IPS-15b (cell line): ENCODE data around the gene TRAF3.
"Not testable (repeated sequence)": the region's sequence is repeated elsewhere in the genome, so short reads cannot be mapped to it uniquely, and the experiment has no call there.

Experiments used
- H3K27me3 ChIP-seq: one replicate; pipeline ENCODE4 v1.6.1; 2013; ENCODE audit warnings: low read length; ENCODE audit not compliant: control insufficient read depth, insufficient read depth
- H3K36me3 ChIP-seq: one replicate; pipeline ENCODE4 v1.6.1; 2013; ENCODE audit warnings: low read length; ENCODE audit not compliant: control insufficient read depth, insufficient read depth
- H3K4me1 ChIP-seq: one replicate; pipeline ENCODE4 v1.6.1; 2013; ENCODE audit warnings: mild to moderate bottlenecking, low read length; ENCODE audit not compliant: control insufficient read depth, insufficient read depth
- H3K4me3 ChIP-seq: one replicate; pipeline ENCODE4 v1.5.1; 2013; ENCODE audit warnings: low read depth, low read length
- H3K9ac ChIP-seq: one replicate; pipeline ENCODE4 v1.6.1; 2013; ENCODE audit warnings: low read depth, mild to moderate bottlenecking, low read length
- H3K9me3 ChIP-seq: one replicate; pipeline ENCODE4 v1.6.1; 2013; ENCODE audit warnings: mild to moderate bottlenecking, low read length; ENCODE audit not compliant: control insufficient read depth, insufficient read depth

TRAF3 gene

DNA sequence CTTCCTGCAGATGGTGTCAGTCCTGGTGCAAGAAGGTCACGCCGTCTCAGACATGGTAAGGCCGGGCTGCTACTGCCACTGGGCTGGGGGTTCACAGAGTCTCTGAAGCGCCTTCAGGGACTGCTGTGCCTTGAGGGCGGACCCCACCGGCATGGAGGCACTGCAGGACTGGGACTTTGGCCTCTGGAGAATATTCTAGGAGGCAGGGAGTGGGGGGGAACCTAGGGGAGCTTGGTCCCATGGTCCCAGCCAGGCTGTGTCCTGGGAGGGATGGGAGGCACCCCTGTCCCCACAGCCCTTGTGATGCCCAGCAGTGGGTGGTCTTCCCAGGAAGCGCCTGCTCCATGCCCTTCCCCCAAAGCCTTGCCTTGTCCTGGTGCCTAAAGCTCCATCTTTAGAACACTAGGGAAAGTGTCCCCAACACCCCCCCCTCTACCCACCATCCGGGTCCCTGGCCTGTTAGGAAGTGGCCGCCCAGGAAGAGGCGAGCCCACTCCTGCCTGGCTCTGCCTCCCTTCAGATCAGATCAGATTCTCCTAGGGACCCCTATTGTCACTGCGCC is 146.8 kb downstream of the TRAF3 start:
- H3K4me1 ChIP-seq, result peaks cover 9% of the 10 kb centered on the region
- H3K4me3 ChIP-seq, result peak overlapping the region; percentile 49
- H3K9ac ChIP-seq, result no peak overlapping the region
- peaks cover 66% of the 10 kb centered on the region for H3K27me3 ChIP-seq
- H3K9me3 ChIP-seq, result no peaks in the 10 kb centered on the region
- no peaks in the 10 kb centered on the region for H3K36me3 ChIP-seq

DNA sequence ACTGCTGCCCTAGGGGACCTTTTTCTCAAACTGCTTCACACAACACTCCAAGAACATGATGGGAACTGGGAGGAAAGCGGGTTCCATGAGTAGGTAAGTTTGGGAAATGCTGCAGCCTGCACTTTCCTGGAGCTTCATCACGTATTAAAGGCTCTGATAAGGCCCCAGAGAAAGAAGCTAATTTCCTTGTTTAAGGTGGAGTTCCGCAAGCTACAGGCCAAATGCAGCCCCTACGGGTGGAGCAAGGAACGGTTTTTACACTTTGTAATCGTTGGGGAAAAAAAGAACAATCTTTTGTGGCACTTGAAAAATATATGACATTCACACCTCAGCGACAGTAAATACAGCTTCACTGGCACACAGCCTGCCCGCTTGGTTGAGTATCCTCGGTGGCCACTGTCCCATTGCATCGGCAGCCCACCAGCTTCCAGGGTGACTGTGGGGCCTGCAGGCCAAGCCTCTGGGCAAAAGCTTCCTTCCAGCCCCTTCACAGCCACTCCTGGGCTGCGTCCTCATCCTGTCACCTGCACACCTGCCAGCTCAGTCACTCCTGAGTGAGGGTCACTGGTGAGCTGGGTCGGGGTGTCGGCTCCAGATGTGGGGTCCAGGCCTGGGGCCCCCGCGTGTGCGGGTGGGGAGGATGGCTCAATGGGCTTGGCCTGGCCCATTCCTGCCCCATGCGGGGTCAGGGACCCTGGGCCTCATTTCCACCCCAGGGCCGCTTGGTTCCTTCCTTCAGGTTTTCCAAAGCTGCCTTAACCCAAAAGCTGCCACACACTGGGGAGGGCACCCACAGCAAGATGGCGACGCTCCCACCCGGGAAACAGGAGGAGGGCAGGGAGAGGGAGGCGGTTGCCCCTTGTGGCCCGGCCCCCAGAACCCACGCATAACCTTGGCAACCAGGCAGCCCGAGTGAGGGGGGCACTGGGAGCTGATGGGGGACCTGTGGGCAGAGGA is 147.7 kb downstream of the TRAF3 start:
- peaks cover 9% of the 10 kb centered on the region for H3K4me1 ChIP-seq
- no peak overlapping the region for H3K9ac ChIP-seq
- peaks cover 74% of the 10 kb centered on the region for H3K27me3 ChIP-seq

DNA sequence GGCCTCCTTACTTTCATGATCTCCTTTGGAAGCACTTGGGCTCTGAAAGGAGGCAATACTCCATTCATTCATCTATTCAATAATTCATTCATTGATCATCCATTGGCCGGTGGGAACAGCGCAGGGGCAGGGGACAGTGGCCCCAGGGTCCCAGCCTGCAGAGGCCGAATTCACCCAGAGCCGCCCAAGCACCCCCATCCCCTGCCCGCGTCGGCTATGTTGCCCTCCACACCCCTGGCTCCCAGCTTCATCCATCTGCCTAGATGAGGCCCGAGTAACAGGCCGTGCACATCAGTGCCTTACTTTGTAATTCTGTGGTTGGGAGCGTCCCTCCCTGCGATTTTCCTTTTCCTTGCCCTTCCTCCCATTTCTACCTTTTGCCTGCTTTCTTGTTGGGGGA is 148.4 kb downstream of the TRAF3 start:
- Histone ChIP-seq H3K9ac (no peak overlapping the region), H3K36me3 (no peaks in the 10 kb centered on the region), H3K4me3 (peak overlapping the region; percentile 30), H3K9me3 (no peaks in the 10 kb centered on the region), H3K4me1 (peaks cover 9% of the 10 kb centered on the region), H3K27me3 (peaks cover 72% of the 10 kb centered on the region)

More for the DNA sequence above, 147.7 kb downstream of the TRAF3 start:
- no peaks in the 10 kb centered on the region for H3K36me3 ChIP-seq
- H3K4me3 ChIP-seq, result no peak overlapping the region
- H3K9me3 ChIP-seq, result no peaks in the 10 kb centered on the region

DNA sequence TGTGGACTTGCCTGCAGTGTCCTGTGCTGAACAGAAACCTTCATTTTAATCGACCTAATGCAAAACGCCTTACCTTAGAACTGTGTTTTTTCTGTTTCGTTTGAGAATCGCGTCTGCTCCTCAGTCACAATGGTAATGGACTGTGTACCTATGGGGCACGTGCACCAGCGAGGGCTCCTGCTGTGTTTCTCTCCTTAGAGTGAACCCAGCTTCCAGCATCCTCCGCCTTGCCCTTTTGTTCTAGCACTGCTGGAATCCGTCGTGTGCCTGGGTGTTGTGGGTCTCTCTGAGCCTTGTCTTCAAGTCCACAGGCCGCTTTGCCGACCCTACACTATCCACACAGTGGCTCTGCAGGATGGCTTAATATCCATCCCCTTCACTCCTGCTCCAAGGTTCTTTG is 148.9 kb downstream of the TRAF3 start:
- Histone ChIP-seq H3K9me3 (no peaks in the 10 kb centered on the region), H3K4me1 (peaks cover 9% of the 10 kb centered on the region), H3K27me3 (peaks cover 70% of the 10 kb centered on the region), H3K36me3 (no peaks in the 10 kb centered on the region), H3K4me3 (peak overlapping the region; percentile 30), H3K9ac (no peak overlapping the region)

DNA sequence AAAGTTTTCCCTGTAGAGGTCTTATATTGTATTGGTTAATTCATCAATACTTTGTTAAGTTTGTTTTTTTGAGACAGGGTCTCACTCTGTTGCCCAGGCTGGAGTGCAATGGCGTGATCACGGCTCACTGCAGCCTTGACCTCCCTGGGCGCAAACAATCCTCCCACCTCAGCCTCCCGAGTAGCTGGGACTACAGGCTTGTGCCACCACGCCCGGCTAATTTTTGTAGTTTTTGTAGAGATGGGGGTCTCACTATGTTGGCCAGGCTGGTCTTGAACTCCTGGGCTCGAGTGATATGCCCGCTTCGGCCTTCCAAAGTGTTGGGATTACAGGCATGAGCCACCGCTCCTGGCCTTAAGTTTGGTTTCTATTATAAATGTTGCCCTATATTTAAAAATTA is 149.6 kb downstream of the TRAF3 start:
- peaks cover 67% of the 10 kb centered on the region for H3K27me3 ChIP-seq

DNA sequence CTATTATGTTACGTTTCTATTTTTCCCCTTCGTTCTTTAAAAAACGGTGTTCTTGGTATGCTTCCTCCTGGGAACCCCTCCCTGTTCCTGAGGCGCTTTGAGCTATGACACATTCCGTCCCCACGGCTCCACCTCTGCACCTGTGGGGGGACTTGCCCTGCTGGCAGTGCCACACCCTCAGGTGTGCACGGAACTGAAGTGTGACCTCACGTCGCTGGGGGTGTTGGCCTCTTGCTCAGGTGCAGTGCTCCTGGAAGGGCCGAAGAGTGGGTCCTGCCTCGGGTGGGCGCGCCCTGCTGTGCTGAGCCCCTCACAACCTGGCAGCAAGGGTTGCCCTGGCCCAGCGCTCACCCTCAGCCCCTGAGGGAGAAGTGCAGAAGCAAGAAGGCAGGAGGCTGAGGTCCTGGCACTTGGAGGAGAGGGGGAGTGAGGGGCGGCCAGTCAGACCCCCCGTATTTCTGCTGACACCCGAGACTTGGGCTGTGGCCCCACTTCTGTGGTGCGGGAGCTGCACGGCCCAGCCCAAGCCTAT is 150.2 kb downstream of the TRAF3 start:
- Histone ChIP-seq H3K4me3 (peak overlapping the region; percentile 79), H3K27me3 (peaks cover 61% of the 10 kb centered on the region), H3K4me1 (peaks cover 9% of the 10 kb centered on the region), H3K9ac (no peak overlapping the region), H3K36me3 (no peaks in the 10 kb centered on the region), H3K9me3 (no peaks in the 10 kb centered on the region)

More for the DNA sequence above, 149.6 kb downstream of the TRAF3 start:
- H3K9ac ChIP-seq, H3K9me3 ChIP-seq, H3K4me1 ChIP-seq, H3K36me3 ChIP-seq: not testable (repeated sequence)
- H3K4me3 ChIP-seq, result peak overlapping the region; percentile 79

DNA sequence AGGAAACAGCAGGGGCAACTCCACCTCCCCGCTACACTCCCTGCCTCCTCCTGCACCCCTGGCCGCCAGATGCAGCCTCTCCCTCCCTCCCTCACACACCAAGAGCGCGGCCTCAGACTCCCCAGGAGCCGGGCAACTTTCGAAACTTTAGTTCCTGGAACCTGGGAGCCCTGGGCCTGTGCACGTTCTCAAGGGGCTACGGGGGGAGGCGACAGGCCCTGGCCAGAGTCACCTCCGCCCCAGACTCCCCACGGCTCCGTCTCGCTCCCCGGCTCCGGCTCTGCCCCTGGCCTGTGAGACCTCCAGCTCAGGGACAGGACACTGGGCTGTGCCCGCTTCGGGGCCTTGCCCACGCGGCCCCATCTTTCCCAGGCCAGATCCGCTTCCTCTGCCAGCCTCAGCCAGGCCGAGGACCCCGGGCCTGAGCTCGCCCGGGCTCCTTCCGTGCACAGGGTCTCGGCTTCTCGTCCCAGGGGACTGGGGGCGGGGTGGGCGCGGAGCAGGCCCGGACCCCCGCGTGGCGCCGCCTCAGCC is 150.7 kb downstream of the TRAF3 start:
- no peak overlapping the region for H3K9ac ChIP-seq
- H3K4me3 ChIP-seq, result peak overlapping the region; percentile 79
- H3K36me3 ChIP-seq, result no peaks in the 10 kb centered on the region
- H3K9me3 ChIP-seq, result no peaks in the 10 kb centered on the region
- H3K27me3 ChIP-seq, result peaks cover 58% of the 10 kb centered on the region
- H3K4me1 ChIP-seq, result peaks cover 9% of the 10 kb centered on the region

DNA sequence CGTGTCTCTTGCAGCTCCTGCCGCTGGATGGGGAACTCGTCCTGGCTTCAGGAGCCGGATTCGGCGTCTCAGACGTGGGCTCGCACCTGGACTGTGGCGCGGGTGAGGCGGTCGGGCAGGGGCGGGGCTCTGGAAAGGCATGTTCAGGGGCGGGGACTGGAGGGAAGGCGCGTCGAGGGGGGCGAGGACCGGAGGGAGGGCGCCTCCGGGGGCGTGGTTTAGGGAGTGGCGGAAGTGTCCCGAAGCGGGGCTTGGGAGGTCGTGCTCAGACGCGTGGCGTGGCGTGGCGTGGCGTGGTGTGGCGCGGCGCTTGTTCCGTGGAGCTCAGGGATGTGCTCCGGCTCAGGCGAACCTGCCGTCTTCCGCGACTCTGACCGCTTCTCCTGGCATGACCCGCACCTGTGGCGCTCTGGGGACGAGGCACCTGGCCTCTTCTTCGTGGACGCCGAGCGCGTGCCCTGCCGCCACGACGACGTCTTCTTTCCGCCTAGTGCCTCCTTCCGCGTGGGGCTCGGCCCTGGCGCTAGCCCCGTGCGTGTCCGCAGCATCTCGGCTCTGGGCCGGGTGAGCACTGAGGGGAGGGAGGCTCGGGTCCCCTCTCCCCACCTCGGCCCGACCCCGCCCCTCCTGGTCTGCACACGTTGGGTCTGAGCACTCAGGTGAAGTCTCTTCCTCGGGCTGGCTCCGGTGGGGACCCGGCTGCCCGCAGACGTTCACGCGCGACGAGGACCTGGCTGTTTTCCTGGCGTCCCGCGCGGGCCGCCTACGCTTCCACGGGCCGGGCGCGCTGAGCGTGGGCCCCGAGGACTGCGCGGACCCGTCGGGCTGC is 151.4 kb downstream of the TRAF3 start:
- peak overlapping the region; percentile 79 for H3K4me3 ChIP-seq
- peaks cover 2% of the 10 kb centered on the region for H3K36me3 ChIP-seq
- no peaks in the 10 kb centered on the region for H3K9me3 ChIP-seq
- no peak overlapping the region for H3K9ac ChIP-seq
- peaks cover 51% of the 10 kb centered on the region for H3K27me3 ChIP-seq
- H3K4me1 ChIP-seq, result peaks cover 9% of the 10 kb centered on the region

DNA sequence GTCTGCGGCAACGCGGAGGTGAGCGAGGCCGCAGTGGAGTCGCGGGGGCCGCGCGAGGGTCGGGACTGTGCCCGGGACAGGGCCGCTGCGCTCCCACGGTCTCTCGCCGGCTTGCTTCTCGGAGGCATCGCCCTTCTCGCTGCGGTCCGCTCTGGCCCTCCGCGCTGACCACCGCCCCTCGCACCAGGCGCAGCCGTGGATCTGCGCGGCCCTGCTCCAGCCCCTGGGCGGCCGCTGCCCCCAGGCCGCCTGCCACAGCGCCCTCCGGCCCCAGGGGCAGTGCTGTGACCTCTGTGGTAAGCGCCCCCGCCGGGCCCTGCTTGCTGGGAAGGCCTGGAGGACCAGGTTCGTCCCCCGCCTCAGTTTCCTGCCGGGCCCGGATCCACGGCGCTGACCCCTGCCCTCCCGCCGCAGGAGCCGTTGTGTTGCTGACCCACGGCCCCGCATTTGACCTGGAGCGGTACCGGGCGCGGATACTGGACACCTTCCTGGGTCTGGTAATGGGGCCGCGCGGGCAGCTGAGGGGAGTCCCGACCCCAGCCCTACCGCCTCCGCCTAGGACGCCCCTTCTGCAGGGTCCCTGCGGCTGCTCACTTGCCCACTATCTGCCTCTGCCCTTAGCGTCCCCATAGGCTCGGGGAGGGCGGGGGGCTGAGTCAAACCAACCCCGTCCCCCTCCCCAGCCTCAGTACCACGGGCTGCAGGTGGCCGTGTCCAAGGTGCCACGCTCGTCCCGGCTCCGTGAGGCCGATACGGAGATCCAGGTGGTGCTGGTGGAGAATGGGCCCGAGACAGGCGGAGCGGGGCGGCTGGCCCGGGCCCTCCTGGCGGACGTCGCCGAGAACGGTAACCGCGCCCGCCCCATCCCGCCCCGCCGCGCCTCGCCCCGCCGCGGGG is 152.2 kb downstream of the TRAF3 start:
- Histone ChIP-seq H3K4me1 (peaks cover 8% of the 10 kb centered on the region), H3K4me3 (peak overlapping the region; percentile 79)

DNA sequence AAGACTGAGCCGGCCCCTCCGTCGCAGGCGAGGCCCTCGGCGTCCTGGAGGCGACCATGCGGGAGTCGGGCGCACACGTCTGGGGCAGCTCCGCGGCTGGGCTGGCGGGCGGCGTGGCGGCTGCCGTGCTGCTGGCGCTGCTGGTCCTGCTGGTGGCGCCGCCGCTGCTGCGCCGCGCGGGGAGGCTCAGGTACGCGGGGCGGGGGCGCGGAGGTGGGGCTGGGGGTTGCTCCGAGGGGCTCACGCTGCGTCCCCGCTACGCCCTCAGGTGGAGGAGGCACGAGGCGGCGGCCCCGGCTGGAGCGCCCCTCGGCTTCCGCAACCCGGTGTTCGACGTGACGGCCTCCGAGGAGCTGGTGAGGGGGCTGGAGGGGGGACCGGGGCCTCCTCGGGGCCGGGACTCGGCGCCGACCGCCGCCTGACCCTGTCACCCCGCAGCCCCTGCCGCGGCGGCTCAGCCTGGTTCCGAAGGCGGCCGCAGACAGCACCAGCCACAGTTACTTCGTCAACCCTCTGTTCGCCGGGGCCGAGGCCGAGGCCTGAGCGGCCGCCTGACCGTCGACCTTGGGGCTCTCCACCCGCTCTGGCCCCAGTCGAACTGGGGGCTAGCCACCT is 153.0 kb downstream of the TRAF3 start:
- Histone ChIP-seq H3K9ac (no peak overlapping the region), H3K27me3 (peaks cover 36% of the 10 kb centered on the region), H3K4me3 (peak overlapping the region; percentile 79), H3K36me3 (peaks cover 2% of the 10 kb centered on the region), H3K9me3 (no peaks in the 10 kb centered on the region), H3K4me1 (peaks cover 7% of the 10 kb centered on the region)

More for the DNA sequence above, 152.2 kb downstream of the TRAF3 start:
- H3K9me3 ChIP-seq, result no peaks in the 10 kb centered on the region
- H3K36me3 ChIP-seq, result peaks cover 2% of the 10 kb centered on the region
- H3K27me3 ChIP-seq, result peaks cover 42% of the 10 kb centered on the region
- no peak overlapping the region for H3K9ac ChIP-seq
